ENCODE measurements around the gene NAB1. TPM values are rescaled to one million over a fixed set of nuclear protein-coding genes. Genes with fewer than 3 reads are reported as not detected.

The NAB1 gene
- total and polyA plus RNA-seq, 2 donors (not counting 3 experiments of a cell fraction or from before 2014, with no cell fraction given) = 7.5 to 36.1 TPM

GRCh38 chr2:190600293-190601103, 48.4 kb upstream of the NAB1 start:
- Histone ChIP-seq H3K4me1 (ENCODE audit: control insufficient read depth, extremely low read depth, insufficient read depth, low read length) (peaks cover 11% of the 10 kb centered on the region), H3K9ac (replicated peaks; ENCODE audit: extremely low read depth, insufficient read depth, low read length) (no peak overlapping the region), H3K27me3 (ENCODE audit: control insufficient read depth in 2 of 2, insufficient read depth in 2 of 2, low read length in 2 of 2) (no peaks in the 10 kb centered on the region), H3K9me1 (replicated peaks; ENCODE audit: control insufficient read depth, extremely low read depth, insufficient read depth, low read length) (no peaks in the 10 kb centered on the region), H3K79me2 (ENCODE audit: control insufficient read depth, insufficient read depth, low read length) (no peaks in the 10 kb centered on the region), H3K4me3 (replicated peaks in 1 of 3; ENCODE audit: insufficient read depth in 1 of 3, low read depth in 1 of 3, low read length in 3 of 3) (no peak overlapping the region), H3K9me3 (replicated peaks; ENCODE audit: control insufficient read depth, insufficient read depth, low read length) (no peaks in the 10 kb centered on the region), H3K36me3 (ENCODE audit: control insufficient read depth in 2 of 2, extremely low read depth in 1 of 2, insufficient read depth in 2 of 2, low read length in 2 of 2) (no peaks in the 10 kb centered on the region), H2AFZ (ENCODE audit: low read depth, low read length) (no peak overlapping the region), H3K4me2 (ENCODE audit: insufficient read depth, low read length) (no peak overlapping the region), H4K20me1 (replicated peaks; ENCODE audit: control insufficient read depth, extremely low read depth, insufficient read depth, low read length) (no peaks in the 10 kb centered on the region), H3K27ac (ENCODE audit: insufficient read depth, low read depth, low read length) (no peak overlapping the region)
- no peak for FAIRE-seq
- BruUV-seq (replicated peaks) = no TSS peak
- TF ChIP-seq EZH2 (IDR thresholded peaks at IDR 0.05; ENCODE audit: borderline replicate concordance, low read depth, low read length, severe bottlenecking) (no peak), FOS (IDR thresholded peaks at IDR 0.05; ENCODE audit: borderline replicate concordance, insufficient read depth, low read length) (no peak), MYC (IDR thresholded peaks at IDR 0.05; ENCODE audit: low read depth, low read length) (no peak)
- dilution Hi-C loops (cut with MboI; ENCODE audit: extremely low pct_ligation_motif_present, low sequenced_read_pairs) = no loop called here
- POLR2A ChIA-PET = no interaction called here
- DNase-seq (ENCODE audit: low read depth, low spot score) = no peak
- intact Hi-C loops (cut with micrococcal nuclease) = no loop called here
- CTCF ChIA-PET = interaction anchor here (1.5 kb wide), 2 partner anchors 12 to 16 kb away, joined by 3 to 5 read pairs; no protein-coding TSS in a partner anchor

- Histone ChIP-seq H3K27me3 (ENCODE audit: control insufficient read depth in 2 of 2, insufficient read depth in 2 of 2, low read length in 2 of 2) (no peaks in the 10 kb centered on the region), H3K79me2 (ENCODE audit: control insufficient read depth, insufficient read depth, low read length) (no peaks in the 10 kb centered on the region), H3K9me1 (replicated peaks; ENCODE audit: control insufficient read depth, extremely low read depth, insufficient read depth, low read length) (no peaks in the 10 kb centered on the region), H2AFZ (ENCODE audit: low read depth, low read length) (no peak overlapping the region), H4K20me1 (replicated peaks; ENCODE audit: control insufficient read depth, extremely low read depth, insufficient read depth, low read length) (no peaks in the 10 kb centered on the region), H3K27ac (ENCODE audit: insufficient read depth, low read depth, low read length) (no peak overlapping the region), H3K4me2 (ENCODE audit: insufficient read depth, low read length) (no peak overlapping the region), H3K9me3 (replicated peaks; ENCODE audit: control insufficient read depth, insufficient read depth, low read length) (no peaks in the 10 kb centered on the region), H3K4me3 (replicated peaks in 1 of 3; ENCODE audit: insufficient read depth in 1 of 3, low read depth in 1 of 3, low read length in 3 of 3) (no peak overlapping the region), H3K9ac (replicated peaks; ENCODE audit: extremely low read depth, insufficient read depth, low read length) (no peak overlapping the region), H3K36me3 (ENCODE audit: control insufficient read depth in 2 of 2, extremely low read depth in 1 of 2, insufficient read depth in 2 of 2, low read length in 2 of 2) (no peaks in the 10 kb centered on the region), H3K4me1 (ENCODE audit: control insufficient read depth, extremely low read depth, insufficient read depth, low read length) (peaks cover 9% of the 10 kb centered on the region)
- DNase-seq (ENCODE audit: low read depth, low spot score) = no peak
- POLR2A ChIA-PET = no interaction called here
- dilution Hi-C loops (cut with MboI; ENCODE audit: extremely low pct_ligation_motif_present, low sequenced_read_pairs) = no loop called here
- TF ChIP-seq JUN (IDR thresholded peaks at IDR 0.05; ENCODE audit: borderline replicate concordance, insufficient read depth, insufficient read length, low read depth) (no peak), CTCF (IDR thresholded peaks at IDR 0.05; ENCODE audit: extremely low read depth in 1 of 2, insufficient read depth in 1 of 2, low read depth in 1 of 2, low read length in 2 of 2) (no peak), MYC (IDR thresholded peaks at IDR 0.05; ENCODE audit: low read depth, low read length) (no peak), EZH2 (IDR thresholded peaks at IDR 0.05; ENCODE audit: borderline replicate concordance, low read depth, low read length, severe bottlenecking) (no peak), POLR2AphosphoS5 (IDR thresholded peaks at IDR 0.05; ENCODE audit: insufficient read depth, low read depth, low read length) (no peak), MAX (IDR thresholded peaks at IDR 0.05; ENCODE audit: insufficient read depth, insufficient read length) (no peak), POLR2A (IDR thresholded peaks at IDR 0.05; ENCODE audit: low read depth, low read length) (no peak), FOS (IDR thresholded peaks at IDR 0.05; ENCODE audit: borderline replicate concordance, insufficient read depth, low read length) (no peak), GATA2 (IDR thresholded peaks at IDR 0.05; ENCODE audit: insufficient read depth, insufficient read length, low read depth, low read length) (no peak)
- FAIRE-seq = no peak
- intact Hi-C loops (cut with micrococcal nuclease) = no loop called here
- no TSS peak for BruUV-seq (replicated peaks)
- CTCF ChIA-PET = no interaction called here
Measured at GRCh38 chr2:190603374-190603773, 45.5 kb upstream of the NAB1 start.

All from endothelial cell of umbilical vein (primary cell).